GM12878 (cell line): ENCODE results near the gene SPAG16.

ENCODE experiments used
- CTCF ChIP-seq, 3 experiments: IDR thresholded peaks in 2 of 3; conservative IDR thresholded peaks in 1 of 3; 2 replicates each; pipeline ENCODE4 v1.5.1; 2011; ENCODE audit warnings: low read depth in 3 of 3, low read length in 3 of 3, mild to moderate bottlenecking in 3 of 3, control low read depth in 2 of 3, moderate library complexity in 2 of 3, inconsistent platforms in 1 of 3, mixed read lengths in 1 of 3; ENCODE audit not compliant: control insufficient read depth in 2 of 3, insufficient read depth in 1 of 3; ENCODE audit errors: extremely low read depth in 1 of 3
- POLR2A ChIP-seq: IDR thresholded peaks from 2 replicates; pipeline ENCODE4 v1.6.1; 2011; ENCODE audit warnings: low read depth, mild to moderate bottlenecking, low read length
- POLR2AphosphoS5 ChIP-seq: IDR thresholded peaks from 2 replicates; pipeline ENCODE4 v1.6.1; 2011; ENCODE audit warnings: mild to moderate bottlenecking, low read length, inconsistent platforms
- USF2 ChIP-seq: IDR thresholded peaks from 2 replicates; pipeline ENCODE4 v1.6.1; 2011; ENCODE audit warnings: low read depth, low read length, improper control_type of control experiment, borderline replicate concordance

GRCh38 chr2:213238753-213239495, 45.3 kb upstream of the SPAG16 start:
- TF ChIP-seq POLR2A = no peak
- no peak for TF ChIP-seq USF2
- TF ChIP-seq CTCF (IDR thresholded peaks at IDR 0.05 in 2 of 3, conservative IDR thresholded peaks at IDR 0.05 in 1 of 3; ENCODE audit: control insufficient read depth in 2 of 3, extremely low read depth in 1 of 3, insufficient read depth in 1 of 3, low read depth in 3 of 3, low read length in 3 of 3) = no peak
- peak; percentile 82 for TF ChIP-seq POLR2AphosphoS5
